SK-N-MC (cell line): ENCODE data around the gene TET2.

Experiments used
- EZH2 ChIP-seq: fragments of 200-600 bp; sonication (generic); IDR thresholded peaks from one replicate; pipeline ENCODE4 v1.6.1; 2017; ENCODE audit warnings: antibody characterized with exemption
- POLR2AphosphoS5 ChIP-seq: IDR thresholded peaks from 2 replicates; pipeline ENCODE4 v1.6.1; 2012; ENCODE audit warnings: mild to moderate bottlenecking, low read depth, low read length, borderline replicate concordance

DNA sequence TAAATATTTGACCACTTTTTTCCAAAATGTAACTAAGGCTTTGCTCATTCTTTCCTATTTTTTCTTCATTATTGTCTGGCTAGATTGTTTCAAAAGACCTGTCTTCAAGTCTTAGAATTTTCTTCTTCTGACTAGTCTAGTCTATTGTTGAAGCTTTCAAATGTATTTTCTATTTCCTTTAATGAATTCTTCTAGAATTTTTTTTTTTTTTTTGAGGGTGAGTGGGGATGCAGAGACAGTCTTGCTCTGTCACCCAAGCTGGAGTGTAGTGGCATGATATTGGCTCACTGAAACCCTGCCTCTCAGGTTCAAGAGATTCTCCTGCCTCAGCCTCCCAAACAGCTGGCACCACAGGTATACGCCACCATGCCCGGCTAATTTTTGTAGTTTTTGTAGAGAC lies 141.4 kb downstream of the TET2 start:
- TF ChIP-seq EZH2, result no peak
- TF ChIP-seq POLR2AphosphoS5, result no peak
